Activated naive CD4-positive, alpha-beta T cell treated with anti-CD3 and anti-CD28 coated beads, Interleukin-2, amount 50 U/mL, for 72 hours (primary cell): ENCODE results near the gene SNX20. TPM values are rescaled to one million over a fixed set of nuclear protein-coding genes. Genes with fewer than 3 reads are reported as not detected.
A peak's percentile ranks its signal among the peaks of the same experiment; 100 is the strongest.

Source experiments
- ATAC-seq, 2 donors: fragments of 150-1000 bp; cut with Tn5 transposase; 2 replicates each; pipeline ENCODE4 v1.10.0; 2021; ENCODE audit warnings: mild to moderate bottlenecking in 2 of 2, moderate library complexity in 2 of 2
- DNase-seq, 2 donors: peaks; one replicate each; pipeline ENCODE4 v3.0.0; 2021 to 2022; ENCODE audit warnings: low spot score in 2 of 2
- H3K27ac Mint-ChIP-seq, 2 donors: one replicate each; pipeline ENCODE4 v1.8.0; 2022; ENCODE audit warnings: mild to moderate bottlenecking in 2 of 2, mixed read lengths in 2 of 2
- H3K36me3 Mint-ChIP-seq, 2 donors: one replicate each; pipeline ENCODE4 v1.8.0; 2022; ENCODE audit warnings: mixed read lengths in 2 of 2
- H3K9me3 Mint-ChIP-seq, 2 donors: one replicate each; pipeline ENCODE4 v1.8.0; 2022; ENCODE audit warnings: mixed read lengths in 2 of 2
- total RNA-seq, 2 donors: library from RNA; stranded (reverse); gene quantifications; one replicate each; pipeline ENCODE4 v1.2.3, GENCODE V29; 2022

Gene SNX20
- total RNA-seq, 2 donors from 2014 or later: 36.7 to 48.4 TPM

- Mint-ChIP-seq H3K27ac (peak overlapping the region in 1 of 2 donors; percentile 62), H3K9me3 (no peaks in the 10 kb centered on the region)
Measured at GRCh38 chr16:50622643-50623369, 58.3 kb downstream of the SNX20 start.

GRCh38 chr16:50622029-50622428 is 59.1 kb downstream of the SNX20 start:
- H3K27ac Mint-ChIP-seq: no peak overlapping the region
- H3K36me3 Mint-ChIP-seq: no peaks in the 10 kb centered on the region
- H3K9me3 Mint-ChIP-seq: no peaks in the 10 kb centered on the region
- DNase-seq (no peak), ATAC-seq (no peak)

More at GRCh38 chr16:50622643-50623369, 58.3 kb downstream of the SNX20 start:
- ATAC-seq (no peak), DNase-seq (no peak)
- no peaks in the 10 kb centered on the region for H3K36me3 Mint-ChIP-seq

Other genes with a start within 250 kb of the SNX20 start
- gene NKD1, start 132.9 kb downstream of the SNX20 start, total RNA-seq: 1 to 10 TPM; 1.4 to 2.1 TPM
- 1 to 10 TPM in 1 of 2 donors, under 1 TPM in 1; 0.59 to 5.1 TPM for gene NOD2, start 12.3 kb upstream of the SNX20 start, total RNA-seq
- 10 to 100 TPM; 88.2 to 92.9 TPM for gene CYLD, start 60.8 kb upstream of the SNX20 start, total RNA-seq